ENCODE data around the gene RAB17. TPM values are rescaled to one million over a fixed set of nuclear protein-coding genes. Genes with fewer than 3 reads are reported as not detected.
"Not testable (repeated sequence)": the region's sequence is repeated elsewhere in the genome, so short reads cannot be mapped to it uniquely, and the experiment has no call there.

RAB17 gene
- total RNA-seq, 1 experiment from 2014 or later, result 60.9 TPM

DNA sequence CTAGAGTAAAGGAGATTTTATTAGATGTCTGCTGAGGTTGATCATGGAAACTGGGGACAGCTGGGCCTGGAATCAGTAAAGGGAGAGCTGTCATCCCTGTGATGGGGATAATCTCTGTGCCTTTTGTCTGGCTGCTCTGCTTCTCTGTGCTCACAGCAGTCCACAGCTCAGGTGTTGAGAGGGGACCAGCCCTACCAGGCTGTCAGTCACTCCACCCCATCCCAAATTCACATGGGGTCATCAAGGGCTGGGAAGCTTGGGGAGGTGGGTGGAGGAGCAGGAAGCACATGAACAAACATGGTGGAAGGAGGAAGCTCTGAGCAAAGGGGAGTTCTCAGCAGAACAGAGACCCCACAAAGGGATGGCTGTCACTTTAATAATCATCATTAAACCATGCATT is 23.1 kb upstream of the RAB17 start:
- Histone ChIP-seq H3K27me3 (replicated peaks; ENCODE audit: control insufficient read depth, insufficient read depth, low read length) (no peaks in the 10 kb centered on the region), H3K4me3 (ENCODE audit: low read depth, low read length) (no peak overlapping the region), H3K4me1 (peaks cover 34% of the 10 kb centered on the region), H3K9me3 (no peaks in the 10 kb centered on the region), H3K36me3 (ENCODE audit: control insufficient read depth, insufficient read depth, low read length) (no peaks in the 10 kb centered on the region)
- H3K36me3 Mint-ChIP-seq (ENCODE audit: insufficient read depth, unreplicated experiment), result peaks cover 4% of the 10 kb centered on the region
- BruUV-seq (replicated peaks), result no TSS peak
- POLR2A ChIA-PET, result interaction anchor here (0.6 kb wide), 1 partner anchor 82 kb away, joined by 3 read pairs; no protein-coding TSS in a partner anchor
- TF ChIP-seq, protein P1, sequence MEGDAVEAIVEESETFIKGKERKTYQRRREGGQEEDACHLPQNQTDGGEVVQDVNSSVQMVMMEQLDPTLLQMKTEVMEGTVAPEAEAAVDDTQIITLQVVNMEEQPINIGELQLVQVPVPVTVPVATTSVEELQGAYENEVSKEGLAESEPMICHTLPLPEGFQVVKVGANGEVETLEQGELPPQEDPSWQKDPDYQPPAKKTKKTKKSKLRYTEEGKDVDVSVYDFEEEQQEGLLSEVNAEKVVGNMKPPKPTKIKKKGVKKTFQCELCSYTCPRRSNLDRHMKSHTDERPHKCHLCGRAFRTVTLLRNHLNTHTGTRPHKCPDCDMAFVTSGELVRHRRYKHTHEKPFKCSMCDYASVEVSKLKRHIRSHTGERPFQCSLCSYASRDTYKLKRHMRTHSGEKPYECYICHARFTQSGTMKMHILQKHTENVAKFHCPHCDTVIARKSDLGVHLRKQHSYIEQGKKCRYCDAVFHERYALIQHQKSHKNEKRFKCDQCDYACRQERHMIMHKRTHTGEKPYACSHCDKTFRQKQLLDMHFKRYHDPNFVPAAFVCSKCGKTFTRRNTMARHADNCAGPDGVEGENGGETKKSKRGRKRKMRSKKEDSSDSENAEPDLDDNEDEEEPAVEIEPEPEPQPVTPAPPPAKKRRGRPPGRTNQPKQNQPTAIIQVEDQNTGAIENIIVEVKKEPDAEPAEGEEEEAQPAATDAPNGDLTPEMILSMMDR (IDR thresholded peaks at IDR 0.05; ENCODE audit: insufficient read depth in 1 of 2, low read depth in 1 of 2, low read length in 1 of 2, severe bottlenecking in 1 of 2, unreplicated experiment in 1 of 2), result no peak
- no peaks in the 10 kb centered on the region for H3K9me3 Mint-ChIP-seq (ENCODE audit: unreplicated experiment)
- peak overlapping the region; percentile 88 for H3K27ac Mint-ChIP-seq (ENCODE audit: unreplicated experiment)
- DNase-seq, result no peak
- H3K4me3 Mint-ChIP-seq (ENCODE audit: unreplicated experiment), result peak overlapping the region; percentile 54
- CTCF ChIA-PET, result interaction anchor here (1.7 kb wide), 1 partner anchor 12 kb away, joined by 4 read pairs; no protein-coding TSS in a partner anchor
- H3K27me3 Mint-ChIP-seq (ENCODE audit: insufficient read depth, unreplicated experiment), result no peaks in the 10 kb centered on the region
- H3K4me1 Mint-ChIP-seq (ENCODE audit: low read depth, unreplicated experiment), result peaks cover 42% of the 10 kb centered on the region
- intact Hi-C loops (cut with micrococcal nuclease; ENCODE audit: unreplicated experiment), result loop anchor here (1.0 to 5.0 kb wide), 4 partner anchors 18 to 79 kb away; partner anchors contain the start of gene RAB17

DNA sequence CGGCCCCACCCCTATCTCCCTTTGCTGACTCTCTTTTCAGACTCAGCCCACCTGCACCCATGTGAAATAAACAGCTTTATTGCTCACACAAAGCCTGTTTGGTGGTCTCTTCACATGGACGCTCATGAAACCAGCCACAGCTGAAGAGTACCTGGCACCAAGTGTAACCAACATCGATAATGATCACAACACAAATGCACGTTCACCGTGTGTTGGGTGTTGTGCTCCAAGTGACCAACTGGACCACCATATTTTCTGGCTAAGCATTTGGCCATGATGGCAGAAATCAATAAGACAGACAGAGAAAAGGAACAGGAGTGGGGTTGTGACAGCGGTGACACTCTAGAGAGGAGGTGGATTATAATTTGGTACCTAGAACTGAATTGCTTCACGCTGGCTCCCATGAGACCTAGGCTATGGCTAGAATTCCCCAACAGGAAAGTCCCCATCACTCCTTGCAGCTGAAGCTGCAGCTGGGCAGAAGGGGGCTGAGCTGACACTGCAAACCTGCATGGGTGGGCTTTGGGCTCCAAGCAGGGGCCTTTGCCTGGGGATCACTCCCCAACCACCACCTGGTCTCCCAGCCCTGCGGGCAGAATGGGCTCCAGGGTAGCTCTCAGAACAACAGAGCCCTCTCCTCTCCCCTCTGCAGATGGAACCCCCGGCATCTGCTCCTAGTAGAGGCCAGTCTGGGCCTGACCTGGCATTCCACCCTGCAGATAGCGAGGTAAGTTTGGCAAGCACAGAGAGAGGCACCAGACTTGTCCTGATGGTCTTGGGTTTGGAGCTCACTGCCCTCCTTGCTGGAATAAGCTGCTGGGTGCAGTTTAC is 22.2 kb upstream of the RAB17 start:
- no peaks in the 10 kb centered on the region for H3K9me3 ChIP-seq
- no TSS peak for BruUV-seq (replicated peaks)
- Mint-ChIP-seq H3K4me3 (ENCODE audit: unreplicated experiment) (no peak overlapping the region), H3K27me3 (ENCODE audit: insufficient read depth, unreplicated experiment) (no peaks in the 10 kb centered on the region), H3K4me1 (ENCODE audit: low read depth, unreplicated experiment) (peaks cover 42% of the 10 kb centered on the region), H3K9me3 (ENCODE audit: unreplicated experiment) (no peaks in the 10 kb centered on the region), H3K36me3 (ENCODE audit: insufficient read depth, unreplicated experiment) (peaks cover 4% of the 10 kb centered on the region), H3K27ac (ENCODE audit: unreplicated experiment) (peak overlapping the region; percentile 86)
- CTCF ChIA-PET, result interaction anchor here (1.7 kb wide), 1 partner anchor 11 kb away, joined by 4 read pairs; no protein-coding TSS in a partner anchor
- TF ChIP-seq, protein P1 (IDR thresholded peaks at IDR 0.05; ENCODE audit: insufficient read depth in 1 of 2, low read depth in 1 of 2, low read length in 1 of 2, severe bottlenecking in 1 of 2, unreplicated experiment in 1 of 2), result no peak
- intact Hi-C loops (cut with micrococcal nuclease; ENCODE audit: unreplicated experiment), result loop anchor here (5.0 kb wide), 1 partner anchor 50 kb away; no protein-coding TSS in a partner anchor
- no peaks in the 10 kb centered on the region for H3K36me3 ChIP-seq (ENCODE audit: control insufficient read depth, insufficient read depth, low read length)
- POLR2A ChIA-PET, result interaction anchor here (0.6 kb wide), 1 partner anchor 81 kb away, joined by 3 read pairs; no protein-coding TSS in a partner anchor
- H3K4me3 ChIP-seq (ENCODE audit: low read depth, low read length), result no peak overlapping the region
- peaks cover 34% of the 10 kb centered on the region for H3K4me1 ChIP-seq
- no peak for DNase-seq
- H3K27me3 ChIP-seq (replicated peaks; ENCODE audit: control insufficient read depth, insufficient read depth, low read length), result no peaks in the 10 kb centered on the region

DNA sequence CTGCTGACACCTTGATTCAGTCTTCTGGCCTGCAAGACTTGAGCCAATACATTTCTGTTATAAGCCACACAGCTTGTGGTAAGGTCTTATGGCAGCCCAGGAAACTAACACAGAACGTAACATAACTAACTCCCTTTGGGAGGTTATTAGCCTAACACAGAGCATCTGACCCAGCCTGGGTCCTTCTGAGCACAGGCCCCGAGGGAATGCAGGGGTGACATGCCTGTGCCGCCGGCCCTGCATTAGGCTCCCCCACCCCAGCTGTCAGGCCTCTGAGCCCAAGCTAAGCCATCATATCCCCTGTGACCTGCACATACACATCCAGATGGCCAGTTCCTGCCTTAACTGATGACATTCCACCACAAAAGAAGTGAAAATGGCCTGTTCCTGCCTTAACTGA is 16.0 kb upstream of the RAB17 start:
- intact Hi-C loops (cut with micrococcal nuclease; ENCODE audit: unreplicated experiment); H3K36me3 Mint-ChIP-seq (ENCODE audit: insufficient read depth, unreplicated experiment); H3K27me3 Mint-ChIP-seq (ENCODE audit: insufficient read depth, unreplicated experiment); H3K27ac Mint-ChIP-seq (ENCODE audit: unreplicated experiment); POLR2A ChIA-PET; BruUV-seq (replicated peaks); H3K9me3 ChIP-seq; H3K4me3 Mint-ChIP-seq (ENCODE audit: unreplicated experiment); H3K27me3 ChIP-seq (replicated peaks; ENCODE audit: control insufficient read depth, insufficient read depth, low read length); H3K4me3 ChIP-seq (ENCODE audit: low read depth, low read length); H3K36me3 ChIP-seq (ENCODE audit: control insufficient read depth, insufficient read depth, low read length); H3K9me3 Mint-ChIP-seq (ENCODE audit: unreplicated experiment); DNase-seq; CTCF ChIA-PET: not testable (repeated sequence)
- peaks cover 27% of the 10 kb centered on the region for H3K4me1 Mint-ChIP-seq (ENCODE audit: low read depth, unreplicated experiment)
- H3K4me1 ChIP-seq, result peaks cover 21% of the 10 kb centered on the region
